ENCODE results near the gene IFI27.
"Not testable (repeated sequence)": the region's sequence is repeated elsewhere in the genome, so short reads cannot be mapped to it uniquely, and the experiment has no call there.

The IFI27 gene

DNA sequence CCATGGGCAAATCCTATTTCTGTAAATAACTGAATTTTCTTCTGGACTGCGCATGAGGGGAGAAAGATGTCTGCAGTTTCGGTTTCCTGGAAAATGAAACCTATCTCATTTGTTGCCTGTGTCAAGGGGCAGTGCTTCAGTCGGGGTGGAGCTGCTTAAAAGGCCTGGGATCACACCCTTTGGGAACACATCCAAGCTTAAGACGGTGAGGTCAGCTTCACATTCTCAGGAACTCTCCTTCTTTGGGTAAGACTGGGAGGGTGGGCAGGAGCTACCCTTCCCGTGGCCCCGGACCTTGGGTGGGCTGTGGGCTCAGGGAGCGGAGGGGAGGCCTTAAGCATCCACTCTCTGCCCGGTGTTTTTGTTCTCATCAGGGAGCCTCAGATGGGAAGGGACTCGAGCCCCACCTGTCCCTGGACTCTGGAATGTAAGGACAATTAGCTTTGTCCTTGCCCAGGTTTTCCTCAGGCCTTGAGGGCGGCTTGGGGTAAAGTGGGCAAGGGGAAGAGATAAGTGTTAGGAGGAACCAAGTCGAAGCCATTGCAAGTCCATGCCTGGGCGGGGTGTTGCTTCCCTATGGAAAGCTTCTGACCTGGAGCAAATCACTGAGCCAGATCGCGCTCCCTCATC lies at the start of gene IFI27:
Gene IFI27 (plus strand): TSS at position 185 of the 630 bp plus-strand sequence.
- no peak for DNase-seq (ENCODE audit: low read depth)

DNA sequence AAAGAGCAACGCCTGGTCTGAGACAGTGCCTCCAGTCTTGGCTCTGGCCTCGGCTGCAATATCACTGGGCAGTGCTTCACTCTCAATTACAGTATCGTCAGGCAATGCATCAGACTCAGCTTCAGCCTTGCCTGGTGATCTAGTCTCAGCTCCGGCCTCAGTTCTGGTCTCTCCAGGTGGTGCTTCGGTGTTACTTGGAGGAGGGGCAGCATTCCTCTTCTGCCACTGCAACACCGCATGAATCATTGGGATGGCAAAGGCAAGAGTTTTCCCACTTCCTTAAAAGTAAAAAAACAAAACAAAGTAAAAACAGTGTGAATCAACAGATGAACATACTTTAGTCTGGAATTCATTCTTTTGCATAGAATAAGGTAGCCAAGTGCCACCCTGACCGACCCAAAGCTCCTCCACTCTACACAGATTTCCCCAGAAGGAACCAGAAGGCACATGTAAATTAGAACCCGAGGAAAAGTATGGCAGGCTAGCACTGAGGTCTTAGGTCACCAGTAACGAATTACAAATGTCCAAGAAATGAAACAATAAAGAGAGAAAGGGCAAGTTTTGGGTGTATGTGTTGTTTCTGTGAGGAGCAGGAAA lies 48.1 kb upstream of the IFI27 start:
- no peak for DNase-seq (ENCODE audit: low read depth)

DNA sequence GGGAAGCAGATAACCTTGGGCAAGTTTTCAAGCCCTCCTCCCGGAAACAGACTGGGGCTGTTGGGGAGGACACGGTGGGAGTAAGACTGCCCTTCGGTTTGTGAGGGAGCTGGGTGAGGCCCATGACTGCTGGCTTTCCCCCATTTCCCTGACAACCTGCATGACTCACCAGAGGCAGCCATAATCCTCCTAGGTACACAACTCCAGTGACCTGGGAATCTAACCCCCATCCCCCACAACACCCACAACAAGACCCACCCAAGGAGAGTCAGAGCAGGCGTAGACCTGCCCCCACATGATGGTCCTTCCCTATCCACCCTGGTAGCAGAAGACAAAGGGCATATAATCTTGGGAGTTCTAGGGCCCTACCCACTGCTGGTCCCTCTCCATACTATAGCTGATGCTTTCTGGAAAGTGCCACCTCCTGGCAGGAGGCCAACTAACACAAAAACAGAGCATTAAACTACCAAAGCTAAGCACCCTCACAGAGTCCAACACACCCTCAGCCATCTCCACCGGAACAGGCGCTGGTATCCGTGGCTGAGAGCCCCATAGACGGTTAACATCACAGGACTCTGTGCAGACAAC lies 44.4 kb upstream of the IFI27 start:
- no peak for DNase-seq (ENCODE audit: low read depth)

- DNase-seq (ENCODE audit: low read depth) = not testable (repeated sequence)
Observed at GRCh38 chr14:94072076-94072475, 38.5 kb upstream of the IFI27 start.

GRCh38 chr14:94074534-94074933 lies 36.0 kb upstream of the IFI27 start:
- no peak for DNase-seq (ENCODE audit: low read depth)

- no peak for DNase-seq (ENCODE audit: low read depth)
Observed at GRCh38 chr14:94075008-94075407, 35.5 kb upstream of the IFI27 start.

GRCh38 chr14:94077111-94077821 lies 33.3 kb upstream of the IFI27 start:
- DNase-seq (ENCODE audit: low read depth) = no peak

GRCh38 chr14:94077823-94078222 lies 32.7 kb upstream of the IFI27 start:
- DNase-seq (ENCODE audit: low read depth) = no peak

DNA sequence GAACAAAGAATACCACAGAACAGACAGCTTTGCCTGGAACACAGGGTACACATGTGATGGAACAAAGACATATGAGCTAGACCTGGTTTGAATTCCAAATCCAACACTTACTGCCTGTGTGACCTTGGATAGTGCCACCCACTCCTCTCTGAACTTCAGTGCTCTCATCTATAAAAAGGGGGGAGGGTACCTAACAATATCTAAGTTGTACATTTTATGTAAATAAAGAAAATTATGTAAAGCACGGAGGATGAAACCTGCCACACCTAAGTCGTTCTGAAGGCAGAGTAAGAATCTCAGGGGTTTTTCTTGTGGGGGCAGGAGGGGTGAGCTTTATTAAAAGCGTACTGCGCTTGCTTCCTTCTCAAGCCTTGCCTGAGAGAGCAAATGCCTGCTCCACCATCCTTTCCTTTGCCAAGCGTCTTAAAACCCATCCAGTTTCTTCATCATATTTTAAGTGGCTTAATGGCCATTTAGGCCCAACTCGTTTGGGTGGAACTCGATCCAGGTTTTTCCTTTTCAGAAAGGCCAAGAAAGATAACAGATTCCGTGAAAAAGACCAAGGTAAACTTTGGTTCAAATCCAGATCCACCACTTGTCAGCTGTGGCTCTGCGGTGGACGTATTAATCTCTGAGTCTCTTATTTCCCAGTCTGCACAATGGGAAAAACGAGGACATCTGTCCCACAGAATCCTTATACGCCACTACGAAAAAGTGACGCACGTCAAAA lies 30.5 kb upstream of the IFI27 start:
- no peak for DNase-seq (ENCODE audit: low read depth)

DNA sequence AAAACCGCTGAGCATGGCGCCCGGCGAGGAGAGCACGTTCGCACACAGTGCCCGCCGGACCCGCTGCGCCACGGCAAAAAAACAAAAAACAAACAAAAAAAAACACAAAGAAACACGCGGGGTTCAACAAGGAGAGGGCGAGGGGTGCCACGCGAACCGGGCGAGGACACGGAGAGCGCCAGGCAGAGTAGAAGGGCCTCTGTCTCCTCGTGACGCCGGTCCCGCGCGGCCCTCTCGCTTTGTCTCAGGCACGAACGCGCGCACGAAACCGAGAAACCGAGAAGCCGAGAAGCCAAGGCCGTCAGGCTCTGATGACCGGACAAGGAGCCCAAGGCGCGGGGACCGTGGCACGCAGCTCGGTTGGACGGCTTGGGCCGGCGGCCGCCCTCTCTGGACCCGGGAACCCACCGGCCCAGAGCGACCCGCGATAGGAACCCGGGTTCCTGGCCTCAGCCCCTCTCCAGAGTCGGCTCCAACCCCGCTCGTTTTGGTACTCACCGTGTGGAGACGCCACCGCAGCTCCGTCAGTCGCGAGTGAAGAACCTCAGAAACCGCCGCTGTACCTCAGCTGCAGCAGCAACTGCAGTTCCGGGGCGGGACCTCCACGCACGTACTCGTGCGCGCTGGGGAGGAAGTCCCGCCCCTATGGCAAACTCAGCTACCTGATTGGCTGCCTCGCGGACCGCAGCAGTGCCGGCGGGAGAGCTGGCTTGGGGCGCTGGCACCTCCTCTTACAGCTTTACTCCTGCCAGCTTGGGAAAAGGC lies 29.7 kb upstream of the IFI27 start, which contains the start of the genes DDX24 and IFI27L1:
Gene DDX24 (minus strand): TSS at position 582 of the 765 bp plus-strand sequence. CDS start 1,460 bp downstream, outside the sequence.
Gene IFI27L1 (plus strand): TSS at position 690 of the 765 bp plus-strand sequence. CDS start 15,628 bp downstream, outside the sequence.
- peak; percentile 95 for DNase-seq (ENCODE audit: low read depth)

GRCh38 chr14:94081386-94081820 lies 29.1 kb upstream of the IFI27 start:
- no peak for DNase-seq (ENCODE audit: low read depth)

DNA sequence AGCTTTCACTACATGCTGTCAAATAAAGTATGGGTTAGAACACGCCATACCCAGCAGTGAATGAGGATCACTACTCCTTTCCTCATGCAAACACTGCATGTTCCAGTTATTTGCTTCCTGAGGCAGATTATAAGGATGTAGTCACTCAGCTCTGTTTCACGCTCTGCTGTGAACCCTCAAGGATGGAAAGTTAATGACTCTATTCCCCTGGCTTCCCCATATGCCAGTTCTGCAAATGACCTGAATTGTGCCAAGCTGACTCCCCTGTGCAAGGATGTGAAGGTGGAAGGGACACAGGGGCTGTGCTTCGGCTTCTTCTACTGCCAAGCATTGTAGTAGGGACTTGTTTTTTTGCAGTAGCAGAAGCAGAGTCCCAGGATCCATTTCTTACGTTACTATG lies 22.6 kb upstream of the IFI27 start:
- DNase-seq (ENCODE audit: low read depth) = no peak

GRCh38 chr14:94088516-94088915 lies 22.0 kb upstream of the IFI27 start:
- DNase-seq (ENCODE audit: low read depth) = no peak

- DNase-seq (ENCODE audit: low read depth) = no peak
Observed at GRCh38 chr14:94089479-94089878, 21.1 kb upstream of the IFI27 start.

DNA sequence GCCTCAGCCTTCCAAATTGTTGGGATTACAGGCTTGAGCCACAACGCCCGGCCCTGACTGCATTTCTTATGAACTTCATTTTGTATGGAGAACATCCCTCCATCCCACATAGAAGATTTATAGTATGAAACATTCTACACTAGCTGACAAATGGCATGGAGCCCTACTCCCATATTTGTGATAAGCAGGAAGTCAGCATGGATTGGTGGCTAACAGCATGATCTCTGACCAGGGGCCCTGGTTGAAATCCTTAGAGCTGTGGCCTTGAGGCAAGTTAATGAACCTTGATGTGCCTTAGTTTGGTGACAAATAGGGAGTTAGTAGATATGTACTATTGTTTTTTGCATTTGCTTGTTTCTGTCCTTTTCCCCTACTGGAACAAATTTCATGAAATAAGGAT lies 17.1 kb upstream of the IFI27 start:
- no peak for DNase-seq (ENCODE audit: low read depth)

GRCh38 chr14:94097091-94097490 lies 13.4 kb upstream of the IFI27 start:
- no peak for DNase-seq (ENCODE audit: low read depth)

DNA sequence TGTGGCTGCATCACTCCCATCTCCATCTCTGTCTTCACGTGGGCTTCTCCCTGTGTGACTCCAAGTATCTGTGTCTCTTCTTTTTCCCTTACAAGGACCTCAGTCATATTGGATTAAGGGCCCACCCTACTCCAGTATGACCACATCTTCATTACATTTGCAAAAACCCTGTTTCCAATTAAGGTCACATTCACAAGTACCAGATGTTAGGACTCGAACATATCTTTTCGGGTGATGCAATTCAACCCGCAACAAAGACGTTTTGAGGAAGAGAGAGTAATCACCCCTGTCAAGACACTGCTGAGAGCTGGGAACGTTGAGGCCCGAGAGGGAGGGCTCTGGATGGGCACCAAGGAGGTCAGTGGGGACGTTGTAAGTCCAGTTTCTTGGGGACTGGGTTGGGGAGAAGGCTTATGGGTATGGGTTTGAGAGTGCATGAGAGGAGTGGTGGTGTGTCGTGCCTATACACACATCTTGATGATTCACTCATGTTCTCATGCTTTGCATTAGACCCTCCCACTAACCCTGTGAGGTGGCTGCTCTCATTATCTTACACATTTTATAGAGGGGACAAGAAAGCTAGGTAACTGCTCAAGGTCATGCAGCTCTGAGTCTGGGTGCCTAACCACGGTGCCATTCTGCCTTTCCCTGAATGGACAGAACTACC lies 12.1 kb upstream of the IFI27 start:
- DNase-seq (ENCODE audit: low read depth) = no peak

DNA sequence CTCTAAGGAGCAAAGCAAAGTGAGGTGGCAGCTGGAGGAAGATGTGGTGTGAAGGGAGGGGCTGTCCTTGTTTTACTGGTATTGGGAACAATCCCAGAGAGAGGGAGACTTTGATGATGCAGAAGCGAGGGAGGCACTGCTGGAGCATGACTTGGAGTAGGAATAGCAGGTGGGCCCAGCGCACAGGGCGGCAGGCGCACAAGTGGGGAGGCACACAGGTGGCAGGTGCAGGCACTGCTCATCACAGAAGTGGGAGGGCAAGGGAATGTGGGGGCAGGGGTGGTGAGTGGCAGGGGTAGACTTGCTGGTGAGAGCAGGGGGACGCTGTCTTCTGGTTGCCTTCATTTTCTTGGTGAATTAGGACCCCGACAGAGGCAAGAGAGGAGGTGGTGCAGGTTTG lies 11.5 kb upstream of the IFI27 start:
- no peak for DNase-seq (ENCODE audit: low read depth)

- DNase-seq (ENCODE audit: low read depth) = no peak
Observed at GRCh38 chr14:94100847-94101246, 9.7 kb upstream of the IFI27 start.

DNA sequence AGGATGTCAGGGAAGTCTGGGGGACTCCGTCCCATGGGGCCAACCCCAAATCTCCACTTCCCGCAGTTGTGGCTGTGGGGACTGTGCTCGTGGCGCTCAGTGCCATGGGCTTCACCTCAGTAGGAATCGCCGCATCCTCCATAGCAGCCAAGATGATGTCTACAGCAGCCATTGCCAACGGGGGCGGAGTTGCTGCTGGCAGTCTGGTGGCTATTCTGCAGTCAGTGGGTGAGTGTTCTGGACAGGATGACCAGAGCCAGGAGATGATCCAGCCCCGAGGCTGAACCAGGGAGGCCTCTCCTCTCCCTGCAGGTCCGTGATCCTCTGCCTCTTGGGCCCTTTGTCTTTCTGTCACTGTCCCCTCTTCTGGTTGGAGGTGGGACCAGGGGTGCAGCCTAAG lies 8.8 kb upstream of the IFI27 start:
- DNase-seq (ENCODE audit: low read depth) = no peak

All from stimulated activated CD8-positive, alpha-beta memory T cell treated with anti-CD3 and anti-CD28 coated beads, Interleukin-12 subunit alpha, Interleukin-12 subunit beta, amount 100 ng/mL, for 1 hour (primary cell).